Ovary (tissue), 3 donors: ENCODE results near the gene ACOT7.

Experiments
- CTCF ChIP-seq, 3 donors: fragments of 450-650 bp in 2 of 3; fragments of 200-600 bp in 1 of 3; IDR thresholded peaks; one replicate each; pipeline versions ENCODE4 v1.5.1 to v1.8.0; 2016 to 2022; ENCODE audit warnings: antibody characterized with exemption in 3 of 3, mild to moderate bottlenecking in 1 of 3
- EP300 ChIP-seq: sonication (generic); formaldehyde crosslinking; IDR thresholded peaks from one replicate; pipeline ENCODE4 v1.6.1; 2017; ENCODE audit warnings: antibody characterized with exemption
- donor health status: DM: no; HTN: no; CAD: no.

- TF ChIP-seq CTCF (IDR thresholded peaks at IDR 0.05) = no peak
- TF ChIP-seq EP300 = no peak
Observed at GRCh38 chr1:6243053-6243834, 150.3 kb downstream of the ACOT7 start.
